HG03469 (cell line): ENCODE results near the gene SMIM5.

Experiments used
- ATAC-seq: cut with Tn5 transposase; IDR thresholded peaks from one replicate; pipeline ENCODE4 v1.9.1; 2021; ENCODE audit warnings: mild to moderate bottlenecking, moderate library complexity, moderate number of reproducible peaks; ENCODE audit not compliant: unreplicated experiment

Gene SMIM5

GRCh38 chr17:75639327-75639726 lies 6.1 kb downstream of the SMIM5 start:
- ATAC-seq, result no peak

- no peak for ATAC-seq
Measured at GRCh38 chr17:75639771-75640555, 6.7 kb downstream of the SMIM5 start.

GRCh38 chr17:75640556-75641119 lies 7.4 kb downstream of the SMIM5 start:
- ATAC-seq, result no peak

- no peak for ATAC-seq
Measured at GRCh38 chr17:75641343-75641742, 8.1 kb downstream of the SMIM5 start.

GRCh38 chr17:75642182-75642783 lies 9.0 kb downstream of the SMIM5 start:
- ATAC-seq, result no peak

- ATAC-seq, result no peak
Measured at GRCh38 chr17:75642784-75643642, 9.8 kb downstream of the SMIM5 start.

GRCh38 chr17:75643643-75644017 lies 10.4 kb downstream of the SMIM5 start:
- ATAC-seq, result no peak

GRCh38 chr17:75645501-75645888 lies 12.3 kb downstream of the SMIM5 start:
- ATAC-seq, result no peak

- no peak for ATAC-seq
Measured at GRCh38 chr17:75645889-75646637, 12.8 kb downstream of the SMIM5 start.

- no peak for ATAC-seq
Measured at GRCh38 chr17:75646638-75646992, 13.4 kb downstream of the SMIM5 start.

GRCh38 chr17:75647061-75647460 lies 13.8 kb downstream of the SMIM5 start:
- no peak for ATAC-seq

GRCh38 chr17:75647921-75648320 lies 14.7 kb downstream of the SMIM5 start:
- ATAC-seq, result no peak

- ATAC-seq, result no peak
Measured at GRCh38 chr17:75649687-75650086, 16.5 kb downstream of the SMIM5 start.

GRCh38 chr17:75650874-75651273 lies 17.6 kb downstream of the SMIM5 start:
- ATAC-seq, result no peak

GRCh38 chr17:75652341-75652740 lies 19.1 kb downstream of the SMIM5 start:
- no peak for ATAC-seq

- no peak for ATAC-seq
Measured at GRCh38 chr17:75652934-75653549, 19.8 kb downstream of the SMIM5 start.

GRCh38 chr17:75654176-75654575 lies 20.9 kb downstream of the SMIM5 start:
- no peak for ATAC-seq

GRCh38 chr17:75658237-75658636 lies 25.0 kb downstream of the SMIM5 start:
- no peak for ATAC-seq

- no peak for ATAC-seq
Measured at GRCh38 chr17:75661531-75661930, 28.3 kb downstream of the SMIM5 start.

- no peak for ATAC-seq
Measured at GRCh38 chr17:75662511-75662910, 29.3 kb downstream of the SMIM5 start.
